ENCODE data around the gene TSHZ2.

The TSHZ2 gene

DNA sequence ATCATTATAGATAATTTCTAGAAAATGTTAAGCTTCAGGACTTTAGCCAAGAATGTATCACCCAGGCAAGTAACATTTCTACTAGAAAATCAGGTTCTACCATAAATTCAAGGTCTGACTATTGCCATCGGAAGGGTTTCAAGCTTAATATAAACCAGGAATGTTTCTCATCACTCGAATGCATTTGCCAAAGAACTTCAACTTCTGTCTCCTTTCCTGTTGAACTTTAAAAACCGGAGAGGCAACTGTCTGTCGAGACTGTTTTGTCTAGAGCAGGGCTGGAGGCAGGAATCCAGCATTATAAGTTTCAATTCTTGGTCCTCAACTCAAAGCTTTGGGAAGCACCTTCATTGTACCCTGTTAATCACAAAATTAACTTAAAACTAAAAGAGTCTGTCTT lies 356.8 kb downstream of the TSHZ2 start:
- Histone ChIP-seq H3K36me3 (ENCODE audit: control insufficient read depth, insufficient read depth, low read length) (no peaks in the 10 kb centered on the region), H3K9me3 (ENCODE audit: control insufficient read depth, low read length) (no peaks in the 10 kb centered on the region), H3K27ac (ENCODE audit: low read depth, low read length, severe bottlenecking) (no peak overlapping the region), H3K4me3 (ENCODE audit: extremely low read depth, insufficient read depth, low read length, poor library complexity, severe bottlenecking) (no peak overlapping the region), H3K4me1 (ENCODE audit: control insufficient read depth, insufficient read depth, low read length, poor library complexity, severe bottlenecking) (peaks cover 4% of the 10 kb centered on the region)
- 85 to 93% methylated on average over 2 to 4 of the region's 4 CpGs for WGBS, 2 experiments (ENCODE audit: insufficient coverage in 2 of 2)

GRCh38 chr20:53329781-53330180 lies 357.6 kb downstream of the TSHZ2 start:
- Histone ChIP-seq H3K4me3 (ENCODE audit: extremely low read depth, insufficient read depth, low read length, poor library complexity, severe bottlenecking) (no peak overlapping the region), H3K9me3 (ENCODE audit: control insufficient read depth, low read length) (no peaks in the 10 kb centered on the region), H3K4me1 (ENCODE audit: control insufficient read depth, insufficient read depth, low read length, poor library complexity, severe bottlenecking) (peaks cover 4% of the 10 kb centered on the region), H3K27ac (ENCODE audit: low read depth, low read length, severe bottlenecking) (no peak overlapping the region), H3K36me3 (ENCODE audit: control insufficient read depth, insufficient read depth, low read length) (no peaks in the 10 kb centered on the region)
- 100% methylated on average over 1 of the region's 1 CpG for WGBS, 2 experiments (ENCODE audit: insufficient coverage in 2 of 2)

DNA sequence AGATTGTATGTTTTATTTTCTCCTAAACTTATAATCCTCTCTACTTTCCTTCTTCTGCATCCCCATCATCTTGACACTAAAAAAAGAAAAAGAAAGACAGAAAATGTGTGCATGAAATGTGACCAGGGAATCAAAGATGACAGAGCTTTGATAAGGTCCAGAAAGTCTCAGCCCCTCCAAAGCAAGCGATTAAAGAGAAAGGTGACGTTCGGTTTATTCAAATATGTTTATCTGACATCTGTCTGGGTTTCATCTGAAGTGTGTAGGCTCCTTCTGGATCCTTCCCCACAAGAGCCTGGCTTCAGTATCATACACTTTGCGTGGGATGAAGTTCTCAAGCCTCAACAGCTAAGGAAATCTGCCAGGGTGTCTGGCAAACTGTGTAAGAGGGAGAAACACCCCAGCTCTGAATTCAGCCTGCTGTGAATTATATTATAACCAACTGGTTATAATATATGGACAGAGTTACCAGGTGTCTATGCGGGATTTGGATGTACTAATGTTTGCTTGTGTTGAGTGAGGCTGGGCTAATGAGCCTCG lies 358.5 kb downstream of the TSHZ2 start:
- Histone ChIP-seq H3K4me3 (ENCODE audit: extremely low read depth, insufficient read depth, low read length, poor library complexity, severe bottlenecking) (no peak overlapping the region), H3K4me1 (ENCODE audit: control insufficient read depth, insufficient read depth, low read length, poor library complexity, severe bottlenecking) (peaks cover 4% of the 10 kb centered on the region), H3K9me3 (ENCODE audit: control insufficient read depth, low read length) (no peaks in the 10 kb centered on the region), H3K36me3 (ENCODE audit: control insufficient read depth, insufficient read depth, low read length) (no peaks in the 10 kb centered on the region), H3K27ac (ENCODE audit: low read depth, low read length, severe bottlenecking) (peak overlapping the region; percentile 58)
- WGBS, 2 experiments (ENCODE audit: insufficient coverage in 2 of 2), result 94 to 97% methylated on average over 5 to 6 of the region's 6 CpGs

DNA sequence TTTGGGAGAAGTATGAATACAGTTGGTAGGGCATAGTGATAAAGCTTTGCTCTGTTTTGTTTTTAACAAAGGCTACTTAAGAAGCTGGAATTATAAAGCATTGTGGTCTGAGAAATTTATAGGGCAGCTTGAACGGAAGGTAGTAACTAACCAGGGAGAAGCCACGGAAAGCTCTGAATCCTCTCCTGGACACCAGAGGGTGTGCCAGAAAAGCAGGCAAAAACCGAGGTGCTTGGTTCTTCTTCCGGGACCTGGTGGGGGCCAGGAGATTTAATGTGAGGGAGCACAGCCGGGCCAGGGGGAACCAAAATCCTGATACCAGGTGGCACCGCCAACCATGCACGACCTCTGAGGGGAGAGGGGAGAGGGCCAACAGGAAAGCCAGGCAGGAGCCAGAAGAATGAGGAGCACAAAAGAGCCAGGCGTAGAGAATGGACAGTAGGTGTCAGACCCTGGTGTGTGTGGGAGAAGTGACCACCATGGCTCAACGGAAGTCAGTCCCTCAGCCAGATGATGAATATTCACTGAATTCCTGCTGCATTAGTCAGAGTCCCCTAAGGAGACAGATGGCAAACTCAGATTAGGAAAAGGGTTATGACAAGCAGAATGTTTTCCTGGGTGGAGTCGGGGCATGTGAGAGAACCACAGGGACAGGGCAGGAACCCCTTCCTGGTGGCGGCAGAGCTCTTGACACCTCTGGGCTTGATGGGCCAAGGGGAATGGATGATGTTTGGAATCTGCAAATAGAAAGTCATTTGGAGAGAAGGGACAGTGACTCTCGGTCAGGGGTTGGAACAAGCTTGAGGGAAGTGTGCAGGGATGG lies 359.2 kb downstream of the TSHZ2 start:
- 72 to 77% methylated on average over 11 of the region's 12 CpGs for WGBS, 2 experiments (ENCODE audit: insufficient coverage in 2 of 2)
- H3K27ac ChIP-seq (ENCODE audit: low read depth, low read length, severe bottlenecking), result peak overlapping the region; percentile 58

GRCh38 chr20:53332022-53332837 lies 360.1 kb downstream of the TSHZ2 start:
- 93 to 95% methylated on average over 5 to 7 of the region's 9 CpGs for WGBS, 2 experiments (ENCODE audit: insufficient coverage in 2 of 2)
- Histone ChIP-seq H3K4me3 (ENCODE audit: extremely low read depth, insufficient read depth, low read length, poor library complexity, severe bottlenecking) (no peak overlapping the region), H3K9me3 (ENCODE audit: control insufficient read depth, low read length) (no peaks in the 10 kb centered on the region), H3K36me3 (ENCODE audit: control insufficient read depth, insufficient read depth, low read length) (no peaks in the 10 kb centered on the region), H3K4me1 (ENCODE audit: control insufficient read depth, insufficient read depth, low read length, poor library complexity, severe bottlenecking) (peaks cover 4% of the 10 kb centered on the region), H3K27ac (ENCODE audit: low read depth, low read length, severe bottlenecking) (peak overlapping the region; percentile 13)

More for the DNA sequence above, 359.2 kb downstream of the TSHZ2 start:
- H3K9me3 ChIP-seq (ENCODE audit: control insufficient read depth, low read length), result no peaks in the 10 kb centered on the region
- H3K4me1 ChIP-seq (ENCODE audit: control insufficient read depth, insufficient read depth, low read length, poor library complexity, severe bottlenecking), result peaks cover 4% of the 10 kb centered on the region
- no peaks in the 10 kb centered on the region for H3K36me3 ChIP-seq (ENCODE audit: control insufficient read depth, insufficient read depth, low read length)
- H3K4me3 ChIP-seq (ENCODE audit: extremely low read depth, insufficient read depth, low read length, poor library complexity, severe bottlenecking), result no peak overlapping the region

DNA sequence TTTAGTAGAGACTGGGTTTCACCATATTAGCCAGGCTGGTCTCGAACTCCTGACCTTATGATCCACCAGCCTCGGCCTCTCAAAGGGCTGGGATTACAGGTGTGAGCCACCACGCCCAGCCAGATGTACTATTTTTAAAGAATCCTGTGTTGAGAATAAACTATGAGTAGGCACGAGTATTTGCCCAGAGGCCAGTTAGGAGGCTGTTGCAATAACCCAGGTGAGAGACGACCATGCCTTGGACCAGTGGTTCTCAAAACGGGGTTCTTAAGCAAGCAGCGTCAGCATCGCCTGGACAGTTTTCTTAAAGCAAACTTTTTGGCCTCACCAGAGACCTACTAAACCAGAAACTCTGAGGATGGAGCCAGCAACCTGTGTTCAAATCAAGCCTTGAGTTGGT lies 362.7 kb downstream of the TSHZ2 start:
- 95 to 96% methylated on average over 8 of the region's 8 CpGs for WGBS, 2 experiments (ENCODE audit: insufficient coverage in 2 of 2)
- no peak overlapping the region for H3K27ac ChIP-seq (ENCODE audit: low read depth, low read length, severe bottlenecking)
- no peaks in the 10 kb centered on the region for H3K36me3 ChIP-seq (ENCODE audit: control insufficient read depth, insufficient read depth, low read length)
- H3K4me1 ChIP-seq (ENCODE audit: control insufficient read depth, insufficient read depth, low read length, poor library complexity, severe bottlenecking), result peaks cover 4% of the 10 kb centered on the region
- H3K9me3 ChIP-seq (ENCODE audit: control insufficient read depth, low read length), result no peaks in the 10 kb centered on the region
- H3K4me3 ChIP-seq (ENCODE audit: extremely low read depth, insufficient read depth, low read length, poor library complexity, severe bottlenecking), result no peak overlapping the region

GRCh38 chr20:53335555-53335954 lies 363.4 kb downstream of the TSHZ2 start:
- H3K27ac ChIP-seq (ENCODE audit: low read depth, low read length, severe bottlenecking), result no peak overlapping the region
- H3K9me3 ChIP-seq (ENCODE audit: control insufficient read depth, low read length), result no peaks in the 10 kb centered on the region
- H3K4me1 ChIP-seq (ENCODE audit: control insufficient read depth, insufficient read depth, low read length, poor library complexity, severe bottlenecking), result peaks cover 4% of the 10 kb centered on the region
- H3K4me3 ChIP-seq (ENCODE audit: extremely low read depth, insufficient read depth, low read length, poor library complexity, severe bottlenecking), result no peak overlapping the region
- H3K36me3 ChIP-seq (ENCODE audit: control insufficient read depth, insufficient read depth, low read length), result no peaks in the 10 kb centered on the region
- 80 to 92% methylated on average over 4 of the region's 6 CpGs for WGBS, 2 experiments (ENCODE audit: insufficient coverage in 2 of 2)

GRCh38 chr20:53336892-53337291 lies 364.7 kb downstream of the TSHZ2 start:
- H3K27ac ChIP-seq (ENCODE audit: low read depth, low read length, severe bottlenecking), result no peak overlapping the region
- WGBS, 2 experiments (ENCODE audit: insufficient coverage in 2 of 2), result 80 to 90% methylated on average over 1 to 3 of the region's 3 CpGs
- H3K4me1 ChIP-seq (ENCODE audit: control insufficient read depth, insufficient read depth, low read length, poor library complexity, severe bottlenecking), result peaks cover 3% of the 10 kb centered on the region
- no peaks in the 10 kb centered on the region for H3K36me3 ChIP-seq (ENCODE audit: control insufficient read depth, insufficient read depth, low read length)
- no peaks in the 10 kb centered on the region for H3K9me3 ChIP-seq (ENCODE audit: control insufficient read depth, low read length)
- H3K4me3 ChIP-seq (ENCODE audit: extremely low read depth, insufficient read depth, low read length, poor library complexity, severe bottlenecking), result no peak overlapping the region

DNA sequence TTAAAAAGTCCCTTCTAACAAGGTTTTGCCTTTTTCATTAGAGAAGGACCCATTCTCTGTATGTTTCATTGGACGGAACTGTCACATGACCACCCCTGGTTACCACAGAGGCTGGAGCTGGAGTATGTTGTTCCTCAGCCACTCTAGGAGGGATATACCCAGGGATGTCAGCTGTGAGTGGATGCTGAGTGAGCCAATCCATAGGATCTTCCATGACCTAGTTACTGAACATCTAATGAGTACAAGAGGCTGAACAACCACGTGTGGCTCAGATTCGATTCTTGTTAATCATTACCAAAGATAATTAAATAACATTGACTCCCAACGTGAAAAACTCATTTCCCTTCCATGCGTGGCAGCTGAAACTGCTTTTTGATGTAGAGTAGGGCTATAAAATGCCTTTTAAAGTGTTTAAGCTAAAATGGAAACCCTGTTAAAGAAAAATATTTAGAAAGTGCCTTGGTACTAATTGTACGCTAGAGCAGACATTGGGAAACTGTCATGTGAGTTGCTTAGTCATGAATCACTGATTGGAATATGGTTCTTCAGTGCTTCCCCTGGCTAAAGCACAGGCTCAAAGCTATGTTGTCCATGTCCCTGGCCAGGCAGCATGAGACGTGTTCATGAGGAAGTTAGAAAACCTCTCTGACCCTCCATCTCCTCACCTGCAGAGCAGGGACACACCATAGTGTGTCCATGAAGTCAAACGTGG lies 365.4 kb downstream of the TSHZ2 start:
- no peak overlapping the region for H3K4me3 ChIP-seq (ENCODE audit: extremely low read depth, insufficient read depth, low read length, poor library complexity, severe bottlenecking)
- H3K27ac ChIP-seq (ENCODE audit: low read depth, low read length, severe bottlenecking), result no peak overlapping the region
- no peaks in the 10 kb centered on the region for H3K36me3 ChIP-seq (ENCODE audit: control insufficient read depth, insufficient read depth, low read length)
- no peaks in the 10 kb centered on the region for H3K4me1 ChIP-seq (ENCODE audit: control insufficient read depth, insufficient read depth, low read length, poor library complexity, severe bottlenecking)
- 88 to 93% methylated on average over 4 of the region's 8 CpGs for WGBS, 2 experiments (ENCODE audit: insufficient coverage in 2 of 2)
- no peaks in the 10 kb centered on the region for H3K9me3 ChIP-seq (ENCODE audit: control insufficient read depth, low read length)

DNA sequence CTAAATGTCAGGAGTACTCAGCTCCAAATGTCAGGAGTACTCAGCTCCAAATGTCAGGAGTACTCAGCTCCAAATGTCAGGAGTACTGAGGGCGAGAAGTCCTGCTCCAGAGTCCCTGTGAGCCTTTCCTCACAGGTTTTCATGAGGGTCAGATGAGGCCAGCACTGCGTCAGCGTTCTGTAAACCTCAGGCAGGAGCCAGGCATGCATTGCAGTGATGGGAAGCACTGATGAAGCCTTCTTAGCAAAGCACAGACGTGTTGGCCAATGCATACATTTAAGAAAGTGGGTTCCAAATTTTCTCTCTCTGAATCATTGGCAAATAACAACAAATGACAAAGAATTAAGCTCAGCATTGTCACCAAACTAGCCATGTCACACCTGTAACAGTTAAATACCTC lies 366.6 kb downstream of the TSHZ2 start:
- Histone ChIP-seq H3K36me3 (ENCODE audit: control insufficient read depth, insufficient read depth, low read length) (no peaks in the 10 kb centered on the region), H3K27ac (ENCODE audit: low read depth, low read length, severe bottlenecking) (no peak overlapping the region), H3K4me3 (ENCODE audit: extremely low read depth, insufficient read depth, low read length, poor library complexity, severe bottlenecking) (no peak overlapping the region), H3K4me1 (ENCODE audit: control insufficient read depth, insufficient read depth, low read length, poor library complexity, severe bottlenecking) (no peaks in the 10 kb centered on the region), H3K9me3 (ENCODE audit: control insufficient read depth, low read length) (no peaks in the 10 kb centered on the region)
- 59 to 89% methylated on average over 4 of the region's 4 CpGs for WGBS, 2 experiments (ENCODE audit: insufficient coverage in 2 of 2)
